T47D (cell line): Measurements from ENCODE around the gene UTS2.
A peak's percentile ranks its signal among the peaks of the same experiment; 100 is the strongest.

Experiments
- DNase-seq, 2 experiments: peaks; one replicate each; pipeline versions ENCODE4 v3.0.0 to v3.0.0-alpha.2; 2011 to 2012; ENCODE audit warnings: low read depth in 1 of 2, low spot score in 1 of 2
- JUND ChIP-seq: IDR thresholded peaks from 2 replicates; pipeline ENCODE4 v1.6.1; 2012; ENCODE audit warnings: low read depth
- in situ Hi-C: cut with HindIII; loops from 2 replicates; pipeline ENCODE4 v1.10.0; 2016; ENCODE audit warnings: low sequenced_read_pairs, low pct_unique_long_range_greater_than_20kb

The UTS2 gene

DNA sequence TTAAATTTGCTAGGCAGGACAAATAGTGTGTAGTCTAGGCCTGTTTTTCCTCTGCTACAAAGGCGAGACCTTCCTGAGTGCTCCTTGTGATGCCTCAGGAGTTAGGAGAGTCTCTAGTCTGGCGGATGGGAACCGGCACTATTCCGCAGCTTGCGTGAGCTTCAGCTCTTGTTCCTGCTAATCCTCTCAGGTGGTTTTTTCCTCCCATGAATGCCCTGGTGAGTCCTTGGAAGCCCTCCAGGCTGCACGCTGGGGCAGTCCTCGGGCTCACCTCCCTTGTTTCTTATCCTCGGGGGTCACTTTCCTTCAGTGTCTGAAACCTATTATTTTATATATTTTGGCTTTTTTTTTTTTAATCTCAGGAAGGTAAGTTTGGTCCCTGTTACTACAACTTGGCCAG is 28.2 kb downstream of the UTS2 start:
- in situ Hi-C loops: no loop called here
- TF ChIP-seq JUND: no peak
- no peak for DNase-seq

- no peak for TF ChIP-seq JUND
Observed at GRCh38 chr1:7821282-7821681, 31.6 kb downstream of the UTS2 start.

GRCh38 chr1:7813677-7814373 is 39.0 kb downstream of the UTS2 start:
- in situ Hi-C loops: no loop called here
- no peak for DNase-seq
- no peak for TF ChIP-seq JUND

More at GRCh38 chr1:7821282-7821681, 31.6 kb downstream of the UTS2 start:
- in situ Hi-C loops: no loop called here
- DNase-seq: no peak

DNA sequence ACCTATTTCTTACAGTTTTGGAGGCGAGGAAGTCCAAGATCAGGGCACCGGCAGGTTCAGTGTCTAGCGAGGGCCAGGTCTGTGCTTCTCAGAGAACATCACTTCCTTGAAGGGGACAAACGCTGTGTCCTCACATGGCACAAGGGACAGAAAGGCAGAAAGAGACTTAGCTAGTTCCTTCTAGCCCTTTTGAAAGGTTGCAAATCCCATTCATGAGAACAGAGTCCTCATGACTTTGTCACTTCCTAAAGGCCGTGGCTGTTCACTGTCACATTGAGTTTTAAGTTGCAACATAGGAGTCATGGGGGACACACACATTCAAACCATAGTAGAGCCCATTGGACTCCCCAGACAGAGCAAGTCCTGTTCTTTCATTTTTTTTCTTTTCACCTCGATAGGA is 41.4 kb downstream of the UTS2 start:
- TF ChIP-seq JUND: no peak
- no peak for DNase-seq
- in situ Hi-C loops: no loop called here

DNA sequence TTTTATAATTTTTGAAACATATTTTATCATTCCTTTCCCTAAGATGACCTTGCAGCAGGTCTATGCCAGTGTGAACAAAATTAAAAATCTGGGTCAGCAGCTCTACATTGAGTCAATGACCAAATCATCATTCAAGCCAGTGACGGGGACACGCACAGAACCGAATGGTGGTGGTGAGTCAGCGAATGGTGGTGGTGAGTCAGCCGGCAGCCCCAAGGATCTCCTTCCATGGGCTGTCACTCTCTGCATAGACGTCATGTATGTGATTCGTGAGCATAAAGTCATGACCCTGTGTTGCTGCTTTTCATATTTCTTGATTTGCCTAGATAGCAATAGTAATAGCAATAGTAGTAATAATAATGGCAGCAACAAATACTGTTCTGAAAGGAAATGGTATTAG is 42.5 kb downstream of the UTS2 start:
- TF ChIP-seq JUND: no peak
- no peak for DNase-seq
- in situ Hi-C loops: no loop called here

DNA sequence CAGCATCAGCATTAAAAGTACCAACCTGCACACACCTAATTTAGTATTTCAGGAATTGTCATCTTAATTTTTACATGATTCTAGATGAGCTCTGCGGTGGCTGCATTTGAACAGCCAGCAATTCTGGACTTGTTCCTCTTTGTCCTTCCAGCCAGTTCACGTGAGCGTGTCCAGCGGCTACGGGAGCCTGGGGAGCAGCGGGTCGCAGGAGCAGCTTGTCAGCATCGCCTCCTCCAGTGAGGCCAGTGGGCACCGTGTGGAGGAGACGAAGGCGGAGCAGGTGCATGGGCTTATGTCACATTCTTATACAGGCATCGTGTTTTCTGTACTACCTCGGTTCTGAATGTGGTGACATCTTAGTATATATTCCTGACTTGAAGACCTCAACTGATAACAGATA is 43.1 kb downstream of the UTS2 start:
- no peak for DNase-seq
- in situ Hi-C loops: no loop called here

GRCh38 chr1:7808253-7808844 is 44.5 kb downstream of the UTS2 start:
- TF ChIP-seq JUND: no peak
- peak in 1 of 2 experiments; percentile 37 for DNase-seq

More for the DNA sequence above, 43.1 kb downstream of the UTS2 start:
- TF ChIP-seq JUND: no peak

DNA sequence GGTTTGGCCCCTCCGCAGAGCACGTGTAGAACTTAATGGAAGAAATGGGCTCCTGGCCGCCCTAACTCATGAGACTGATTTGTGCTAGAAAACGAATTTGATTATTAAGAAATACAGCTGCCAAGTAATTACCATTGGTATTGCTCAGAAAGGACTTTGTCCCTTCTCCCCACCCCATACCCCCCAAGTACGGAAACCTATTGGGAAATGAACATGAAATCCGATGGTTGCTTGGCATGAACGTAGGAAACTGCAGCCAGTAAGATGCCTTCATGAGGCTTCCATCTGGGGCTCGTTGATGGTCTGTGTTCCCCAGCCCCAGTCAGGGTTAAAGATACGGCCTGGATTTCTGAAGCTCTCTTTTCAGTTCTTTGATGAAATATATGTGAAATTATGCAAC is 47.4 kb downstream of the UTS2 start:
- no peak for DNase-seq
- in situ Hi-C loops: no loop called here
- no peak for TF ChIP-seq JUND

More at GRCh38 chr1:7808253-7808844, 44.5 kb downstream of the UTS2 start:
- in situ Hi-C loops: no loop called here
